Neural cell (in vitro differentiated cells): Measurements from ENCODE around the gene CHCHD10.

ENCODE experiments used
- EP300 ChIP-seq: fragments of 450-650 bp; conservative IDR thresholded peaks from 2 replicates; pipeline ENCODE4 v1.6.1; 2014; ENCODE audit warnings: antibody characterized with exemption, mild to moderate bottlenecking, moderate library complexity; ENCODE audit not compliant: poor library complexity, severe bottlenecking
- TF ChIP-seq, protein P1 (sequence below): fragments of 450-650 bp; IDR thresholded peaks from 2 replicates; pipeline ENCODE4 v1.5.1; 2014; ENCODE audit warnings: antibody characterized with exemption, mild to moderate bottlenecking, moderate library complexity; ENCODE audit not compliant: poor library complexity, severe bottlenecking

DNA sequence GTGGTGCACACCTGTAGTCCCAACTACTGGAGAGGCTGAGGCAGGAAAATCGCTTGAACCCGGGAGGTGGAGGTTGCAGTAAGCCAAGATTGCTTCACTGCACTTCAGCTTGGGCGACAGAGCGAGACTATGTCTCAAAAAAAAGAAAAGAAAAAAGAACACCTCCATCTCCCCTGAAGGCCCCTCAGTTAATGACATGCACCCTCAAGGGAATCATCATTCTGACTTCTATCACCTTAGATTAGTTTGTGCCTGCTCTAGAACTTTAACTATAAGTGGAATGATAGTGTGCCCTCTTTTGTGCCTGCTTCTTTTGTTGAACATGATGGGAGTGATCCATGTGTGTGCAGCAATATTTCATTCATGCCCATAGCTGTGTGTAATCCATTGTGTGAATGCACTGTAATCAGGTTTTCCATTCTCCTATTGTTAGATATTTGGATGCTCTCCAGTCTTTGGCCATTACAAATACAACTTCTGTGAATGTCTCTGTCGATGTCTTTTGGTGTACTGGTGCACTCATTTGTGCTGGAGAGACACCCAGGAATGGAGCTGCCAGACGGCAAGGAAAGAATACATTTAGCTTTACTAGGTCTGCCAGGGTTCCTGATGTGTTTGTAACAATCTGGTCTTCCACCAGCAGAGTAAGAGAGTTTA, 12.7 kb downstream of the CHCHD10 start:
- TF ChIP-seq, protein P1, sequence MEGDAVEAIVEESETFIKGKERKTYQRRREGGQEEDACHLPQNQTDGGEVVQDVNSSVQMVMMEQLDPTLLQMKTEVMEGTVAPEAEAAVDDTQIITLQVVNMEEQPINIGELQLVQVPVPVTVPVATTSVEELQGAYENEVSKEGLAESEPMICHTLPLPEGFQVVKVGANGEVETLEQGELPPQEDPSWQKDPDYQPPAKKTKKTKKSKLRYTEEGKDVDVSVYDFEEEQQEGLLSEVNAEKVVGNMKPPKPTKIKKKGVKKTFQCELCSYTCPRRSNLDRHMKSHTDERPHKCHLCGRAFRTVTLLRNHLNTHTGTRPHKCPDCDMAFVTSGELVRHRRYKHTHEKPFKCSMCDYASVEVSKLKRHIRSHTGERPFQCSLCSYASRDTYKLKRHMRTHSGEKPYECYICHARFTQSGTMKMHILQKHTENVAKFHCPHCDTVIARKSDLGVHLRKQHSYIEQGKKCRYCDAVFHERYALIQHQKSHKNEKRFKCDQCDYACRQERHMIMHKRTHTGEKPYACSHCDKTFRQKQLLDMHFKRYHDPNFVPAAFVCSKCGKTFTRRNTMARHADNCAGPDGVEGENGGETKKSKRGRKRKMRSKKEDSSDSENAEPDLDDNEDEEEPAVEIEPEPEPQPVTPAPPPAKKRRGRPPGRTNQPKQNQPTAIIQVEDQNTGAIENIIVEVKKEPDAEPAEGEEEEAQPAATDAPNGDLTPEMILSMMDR, result no peak
- no peak for TF ChIP-seq EP300
